ENCODE results near the gene CALHM6. TPM values are rescaled to one million over a fixed set of nuclear protein-coding genes. Genes with fewer than 3 reads are reported as not detected.

Gene CALHM6
- total and polyA plus RNA-seq, 9 of the 15 experiments (the other 6 are each of a cell fraction or from before 2014, with no cell fraction given), result 0.24 TPM; not detected in 8

DNA sequence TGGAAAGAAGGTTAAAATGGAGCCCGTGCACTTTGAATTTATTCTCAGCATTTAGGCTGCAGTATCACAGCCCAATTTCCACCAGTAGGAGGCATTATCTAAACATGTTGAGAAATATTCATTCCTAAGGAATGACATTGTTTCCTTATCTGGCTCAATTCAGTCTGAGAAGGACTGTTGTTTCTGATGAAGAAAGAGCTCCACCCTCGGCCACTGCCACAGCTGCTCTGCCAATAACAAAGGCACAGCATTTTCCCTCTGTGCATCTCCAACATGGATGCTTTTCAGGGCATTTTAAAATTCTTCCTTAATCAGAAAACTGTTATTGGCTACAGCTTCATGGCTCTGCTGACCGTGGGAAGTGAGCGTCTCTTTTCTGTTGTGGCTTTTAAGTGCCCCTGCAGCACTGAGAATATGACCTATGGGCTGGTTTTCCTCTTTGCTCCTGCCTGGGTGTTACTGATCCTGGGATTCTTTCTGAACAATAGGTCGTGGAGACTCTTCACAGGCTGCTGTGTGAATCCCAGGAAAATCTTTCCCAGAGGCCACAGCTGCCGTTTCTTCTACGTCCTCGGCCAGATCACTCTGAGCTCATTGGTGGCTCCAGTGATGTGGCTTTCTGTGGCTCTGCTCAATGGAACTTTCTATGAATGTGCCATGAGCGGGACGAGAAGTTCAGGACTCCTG, 50.4 kb downstream of the CALHM6 start, which contains the start of gene CALHM5 (continued):
- TF ChIP-seq MECOM (CRISPR knock-in tag; IDR thresholded peaks at IDR 0.05) (no peak), NCOA4 (IDR thresholded peaks at IDR 0.05; ENCODE audit: partially characterized antibody) (no peak), NR4A1 (CRISPR knock-in tag; IDR thresholded peaks at IDR 0.05) (no peak), NR4A1 (tag; IDR thresholded peaks at IDR 0.05) (no peak), ATF1 (CRISPR knock-in tag; IDR thresholded peaks at IDR 0.05) (no peak), ATF1 (tag; IDR thresholded peaks at IDR 0.05) (0 out of 2 replicates have a peak, but pooled peaks have one; percentile 29), RCOR1 (IDR thresholded peaks at IDR 0.05; ENCODE audit: borderline replicate concordance in 1 of 2, low read depth in 2 of 2, low read length in 2 of 2) (peak in 1 of 2 experiments; percentile 47; a peak in 1 of 4 replicates), TARDBP (IDR thresholded peaks at IDR 0.05) (no peak), BRD9 (IDR thresholded peaks at IDR 0.05; ENCODE audit: low read depth, partially characterized antibody) (no peak), MTA2 (IDR thresholded peaks at IDR 0.05; ENCODE audit: low read depth) (no peak), TBP (optimal IDR thresholded peaks at IDR 0.05; ENCODE audit: low read depth, low read length) (no peak), ZNF644 (tag; IDR thresholded peaks at IDR 0.05; ENCODE audit: low read depth) (no peak), CEBPG (CRISPR knock-in tag; IDR thresholded peaks at IDR 0.05) (0 out of 2 replicates have a peak, but pooled peaks have one; percentile 12), CEBPG (tag; conservative IDR thresholded peaks at IDR 0.05 in 1 of 2, IDR thresholded peaks at IDR 0.05 in 1 of 2) (peak in 1 of 2 experiments; percentile 63; a peak in 2 of 4 replicates)
- TF ChIP-seq, protein P1, sequence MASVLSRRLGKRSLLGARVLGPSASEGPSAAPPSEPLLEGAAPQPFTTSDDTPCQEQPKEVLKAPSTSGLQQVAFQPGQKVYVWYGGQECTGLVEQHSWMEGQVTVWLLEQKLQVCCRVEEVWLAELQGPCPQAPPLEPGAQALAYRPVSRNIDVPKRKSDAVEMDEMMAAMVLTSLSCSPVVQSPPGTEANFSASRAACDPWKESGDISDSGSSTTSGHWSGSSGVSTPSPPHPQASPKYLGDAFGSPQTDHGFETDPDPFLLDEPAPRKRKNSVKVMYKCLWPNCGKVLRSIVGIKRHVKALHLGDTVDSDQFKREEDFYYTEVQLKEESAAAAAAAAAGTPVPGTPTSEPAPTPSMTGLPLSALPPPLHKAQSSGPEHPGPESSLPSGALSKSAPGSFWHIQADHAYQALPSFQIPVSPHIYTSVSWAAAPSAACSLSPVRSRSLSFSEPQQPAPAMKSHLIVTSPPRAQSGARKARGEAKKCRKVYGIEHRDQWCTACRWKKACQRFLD (CRISPR knock-in tag; IDR thresholded peaks at IDR 0.05), result no peak
- TF ChIP-seq, protein P2, sequence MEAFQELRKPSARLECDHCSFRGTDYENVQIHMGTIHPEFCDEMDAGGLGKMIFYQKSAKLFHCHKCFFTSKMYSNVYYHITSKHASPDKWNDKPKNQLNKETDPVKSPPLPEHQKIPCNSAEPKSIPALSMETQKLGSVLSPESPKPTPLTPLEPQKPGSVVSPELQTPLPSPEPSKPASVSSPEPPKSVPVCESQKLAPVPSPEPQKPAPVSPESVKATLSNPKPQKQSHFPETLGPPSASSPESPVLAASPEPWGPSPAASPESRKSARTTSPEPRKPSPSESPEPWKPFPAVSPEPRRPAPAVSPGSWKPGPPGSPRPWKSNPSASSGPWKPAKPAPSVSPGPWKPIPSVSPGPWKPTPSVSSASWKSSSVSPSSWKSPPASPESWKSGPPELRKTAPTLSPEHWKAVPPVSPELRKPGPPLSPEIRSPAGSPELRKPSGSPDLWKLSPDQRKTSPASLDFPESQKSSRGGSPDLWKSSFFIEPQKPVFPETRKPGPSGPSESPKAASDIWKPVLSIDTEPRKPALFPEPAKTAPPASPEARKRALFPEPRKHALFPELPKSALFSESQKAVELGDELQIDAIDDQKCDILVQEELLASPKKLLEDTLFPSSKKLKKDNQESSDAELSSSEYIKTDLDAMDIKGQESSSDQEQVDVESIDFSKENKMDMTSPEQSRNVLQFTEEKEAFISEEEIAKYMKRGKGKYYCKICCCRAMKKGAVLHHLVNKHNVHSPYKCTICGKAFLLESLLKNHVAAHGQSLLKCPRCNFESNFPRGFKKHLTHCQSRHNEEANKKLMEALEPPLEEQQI (IDR thresholded peaks at IDR 0.05), result peak; percentile 53; the same call in 1 of the 2 replicates
- TF ChIP-seq, protein P3, sequence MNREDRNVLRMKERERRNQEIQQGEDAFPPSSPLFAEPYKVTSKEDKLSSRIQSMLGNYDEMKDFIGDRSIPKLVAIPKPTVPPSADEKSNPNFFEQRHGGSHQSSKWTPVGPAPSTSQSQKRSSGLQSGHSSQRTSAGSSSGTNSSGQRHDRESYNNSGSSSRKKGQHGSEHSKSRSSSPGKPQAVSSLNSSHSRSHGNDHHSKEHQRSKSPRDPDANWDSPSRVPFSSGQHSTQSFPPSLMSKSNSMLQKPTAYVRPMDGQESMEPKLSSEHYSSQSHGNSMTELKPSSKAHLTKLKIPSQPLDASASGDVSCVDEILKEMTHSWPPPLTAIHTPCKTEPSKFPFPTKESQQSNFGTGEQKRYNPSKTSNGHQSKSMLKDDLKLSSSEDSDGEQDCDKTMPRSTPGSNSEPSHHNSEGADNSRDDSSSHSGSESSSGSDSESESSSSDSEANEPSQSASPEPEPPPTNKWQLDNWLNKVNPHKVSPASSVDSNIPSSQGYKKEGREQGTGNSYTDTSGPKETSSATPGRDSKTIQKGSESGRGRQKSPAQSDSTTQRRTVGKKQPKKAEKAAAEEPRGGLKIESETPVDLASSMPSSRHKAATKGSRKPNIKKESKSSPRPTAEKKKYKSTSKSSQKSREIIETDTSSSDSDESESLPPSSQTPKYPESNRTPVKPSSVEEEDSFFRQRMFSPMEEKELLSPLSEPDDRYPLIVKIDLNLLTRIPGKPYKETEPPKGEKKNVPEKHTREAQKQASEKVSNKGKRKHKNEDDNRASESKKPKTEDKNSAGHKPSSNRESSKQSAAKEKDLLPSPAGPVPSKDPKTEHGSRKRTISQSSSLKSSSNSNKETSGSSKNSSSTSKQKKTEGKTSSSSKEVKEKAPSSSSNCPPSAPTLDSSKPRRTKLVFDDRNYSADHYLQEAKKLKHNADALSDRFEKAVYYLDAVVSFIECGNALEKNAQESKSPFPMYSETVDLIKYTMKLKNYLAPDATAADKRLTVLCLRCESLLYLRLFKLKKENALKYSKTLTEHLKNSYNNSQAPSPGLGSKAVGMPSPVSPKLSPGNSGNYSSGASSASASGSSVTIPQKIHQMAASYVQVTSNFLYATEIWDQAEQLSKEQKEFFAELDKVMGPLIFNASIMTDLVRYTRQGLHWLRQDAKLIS (CRISPR knock-in tag; IDR thresholded peaks at IDR 0.05), result no peak
- TF ChIP-seq, protein P4, sequence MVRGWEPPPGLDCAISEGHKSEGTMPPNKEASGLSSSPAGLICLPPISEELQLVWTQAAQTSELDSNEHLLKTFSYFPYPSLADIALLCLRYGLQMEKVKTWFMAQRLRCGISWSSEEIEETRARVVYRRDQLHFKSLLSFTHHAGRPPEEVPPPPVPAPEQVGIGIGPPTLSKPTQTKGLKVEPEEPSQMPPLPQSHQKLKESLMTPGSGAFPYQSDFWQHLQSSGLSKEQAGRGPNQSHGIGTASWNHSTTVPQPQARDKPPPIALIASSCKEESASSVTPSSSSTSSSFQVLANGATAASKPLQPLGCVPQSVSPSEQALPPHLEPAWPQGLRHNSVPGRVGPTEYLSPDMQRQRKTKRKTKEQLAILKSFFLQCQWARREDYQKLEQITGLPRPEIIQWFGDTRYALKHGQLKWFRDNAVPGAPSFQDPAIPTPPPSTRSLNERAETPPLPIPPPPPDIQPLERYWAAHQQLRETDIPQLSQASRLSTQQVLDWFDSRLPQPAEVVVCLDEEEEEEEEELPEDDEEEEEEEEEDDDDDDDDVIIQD (CRISPR knock-in tag; IDR thresholded peaks at IDR 0.05), result no peak
